ENCODE results near the gene PFKFB1. TPM values are rescaled to one million over a fixed set of nuclear protein-coding genes. Genes with fewer than 3 reads are reported as not detected.

Gene PFKFB1
- total RNA-seq, 1 experiment from 2014 or later, result 0.55 TPM

DNA sequence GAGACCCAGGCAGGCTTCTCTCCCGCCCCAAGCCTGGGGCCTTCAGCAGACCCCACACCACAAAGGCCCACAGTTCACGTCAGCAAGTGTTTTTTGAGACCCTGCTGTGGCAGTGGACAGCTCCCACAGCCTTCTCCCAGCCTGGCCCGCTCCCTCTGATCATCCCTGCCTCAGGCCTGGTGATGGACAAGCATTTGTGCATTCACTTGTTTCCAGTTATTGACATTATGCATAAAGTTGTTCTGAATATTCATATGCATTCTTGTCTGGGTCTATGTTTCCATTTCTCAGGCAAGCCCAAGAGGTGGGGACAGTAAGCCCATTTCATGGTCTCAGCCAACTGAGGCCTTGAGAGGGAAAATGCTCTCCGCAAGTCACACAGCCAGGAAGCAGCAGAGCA lies 58.7 kb downstream of the PFKFB1 start:
- no peaks in the 10 kb centered on the region for H4K20me1 ChIP-seq (ENCODE audit: control insufficient read depth, insufficient read depth, insufficient read length)
- no peak overlapping the region for H3K4ac ChIP-seq (ENCODE audit: low read depth, low read length)
- WGBS (ENCODE audit: extremely low coverage, insufficient read length, low lambda C conversion rate), result no CpG with 5 or more reads among the region's 4 CpGs
- H2BK120ac ChIP-seq (ENCODE audit: low read depth, low read length, poor library complexity, severe bottlenecking), result no peak overlapping the region
- Mint-ChIP-seq H3K27me3 (ENCODE audit: low read depth) (peaks cover 5% of the 10 kb centered on the region), H3K36me3 (ENCODE audit: insufficient read depth in 1 of 3, low read depth in 3 of 3) (peaks cover 7 to 15% (median 9%) of the 10 kb centered on the region in 3 experiments; a peak in 6 of 7 replicates), H3K27ac (no peak overlapping the region), H3K4me1 (no peaks in the 10 kb centered on the region), H3K4me3 (no peak overlapping the region), H3K9me3 (peaks cover 74% of the 10 kb centered on the region in 2 experiments)
- no peak overlapping the region for H2BK12ac ChIP-seq (ENCODE audit: insufficient read length, low read depth, low read length)
- H4K91ac ChIP-seq (ENCODE audit: insufficient read length, low read depth, low read length), result no peak overlapping the region
- H3K79me2 ChIP-seq (ENCODE audit: insufficient read depth, low read length), result no peaks in the 10 kb centered on the region
- H2AFZ ChIP-seq (ENCODE audit: low read length), result no peak overlapping the region
- H2BK20ac ChIP-seq (ENCODE audit: low read depth, low read length, poor library complexity, severe bottlenecking), result no peak overlapping the region
- no peak overlapping the region for H2BK15ac ChIP-seq (ENCODE audit: low read depth, low read length)
- H3K9ac ChIP-seq (ENCODE audit: extremely low read depth, insufficient read length, low read length), result no peak overlapping the region
- H3T11ph ChIP-seq (ENCODE audit: low read length), result no peak overlapping the region
- H3K27ac ChIP-seq (ENCODE audit: insufficient read length, low read depth, low read length), result no peak overlapping the region
- H3K27me3 ChIP-seq (ENCODE audit: insufficient read depth, low read length), result no peaks in the 10 kb centered on the region
- H4K8ac ChIP-seq (replicated peaks; ENCODE audit: insufficient read length, low read depth, low read length), result no peak overlapping the region
- H3K18ac ChIP-seq (ENCODE audit: insufficient read length, low read depth, low read length), result no peak overlapping the region
- H3K23ac ChIP-seq (ENCODE audit: insufficient read length, low read depth, low read length), result no peak overlapping the region
- H3K9me3 ChIP-seq (ENCODE audit: control insufficient read depth, low read depth, low read length), result peaks cover 44% of the 10 kb centered on the region
- H3K56ac ChIP-seq (ENCODE audit: insufficient read length, low read depth, low read length), result no peak overlapping the region
- H3K23me2 ChIP-seq (ENCODE audit: insufficient read length, low read depth, low read length, poor library complexity, severe bottlenecking), result no peaks in the 10 kb centered on the region
- no peak overlapping the region for H4K5ac ChIP-seq (ENCODE audit: insufficient read length, low read depth, low read length)
- TF ChIP-seq, protein P1, sequence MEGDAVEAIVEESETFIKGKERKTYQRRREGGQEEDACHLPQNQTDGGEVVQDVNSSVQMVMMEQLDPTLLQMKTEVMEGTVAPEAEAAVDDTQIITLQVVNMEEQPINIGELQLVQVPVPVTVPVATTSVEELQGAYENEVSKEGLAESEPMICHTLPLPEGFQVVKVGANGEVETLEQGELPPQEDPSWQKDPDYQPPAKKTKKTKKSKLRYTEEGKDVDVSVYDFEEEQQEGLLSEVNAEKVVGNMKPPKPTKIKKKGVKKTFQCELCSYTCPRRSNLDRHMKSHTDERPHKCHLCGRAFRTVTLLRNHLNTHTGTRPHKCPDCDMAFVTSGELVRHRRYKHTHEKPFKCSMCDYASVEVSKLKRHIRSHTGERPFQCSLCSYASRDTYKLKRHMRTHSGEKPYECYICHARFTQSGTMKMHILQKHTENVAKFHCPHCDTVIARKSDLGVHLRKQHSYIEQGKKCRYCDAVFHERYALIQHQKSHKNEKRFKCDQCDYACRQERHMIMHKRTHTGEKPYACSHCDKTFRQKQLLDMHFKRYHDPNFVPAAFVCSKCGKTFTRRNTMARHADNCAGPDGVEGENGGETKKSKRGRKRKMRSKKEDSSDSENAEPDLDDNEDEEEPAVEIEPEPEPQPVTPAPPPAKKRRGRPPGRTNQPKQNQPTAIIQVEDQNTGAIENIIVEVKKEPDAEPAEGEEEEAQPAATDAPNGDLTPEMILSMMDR (conservative IDR thresholded peaks at IDR 0.05), result no peak
- DNase-seq, result no peak
- H3K4me1 ChIP-seq (ENCODE audit: insufficient read depth, low read length), result no peaks in the 10 kb centered on the region
- no peak overlapping the region for H2BK5ac ChIP-seq (ENCODE audit: insufficient read length, low read length)
- no peak overlapping the region for H3K14ac ChIP-seq (ENCODE audit: insufficient read depth, low read length)
- no peaks in the 10 kb centered on the region for H3K79me1 ChIP-seq (ENCODE audit: insufficient read depth, low read depth, low read length, poor library complexity, severe bottlenecking)
- H3K4me2 ChIP-seq (ENCODE audit: insufficient read depth, insufficient read length, low read length), result no peak overlapping the region
- H2AK5ac ChIP-seq (ENCODE audit: insufficient read length, low read length), result no peak overlapping the region

All from H9 (cell line).